HepG2 (cell line): Measurements from ENCODE around the gene GPM6B. TPM values are rescaled to one million over a fixed set of nuclear protein-coding genes. Genes with fewer than 3 reads are reported as not detected.

ENCODE experiments used
- GATAD1 ChIP-seq: IDR thresholded peaks from 2 replicates; pipeline ENCODE4 v1.6.1; 2016; ENCODE audit warnings: missing genetic modification reagents, missing compliant biosample characterization
- GLI4 ChIP-seq: sonication (generic); formaldehyde crosslinking; IDR thresholded peaks from 2 replicates; pipeline ENCODE4 v1.5.1; 2020; ENCODE audit warnings: missing genetic modification reagents, mild to moderate bottlenecking, moderate library complexity, borderline replicate concordance
- GMEB1 ChIP-seq: sonication (generic); formaldehyde crosslinking; IDR thresholded peaks from 2 replicates; pipeline ENCODE4 v1.5.1; 2020; ENCODE audit warnings: missing genetic modification reagents, mild to moderate bottlenecking, borderline replicate concordance
- HDAC2 ChIP-seq: sonication (generic); formaldehyde crosslinking; IDR thresholded peaks from 2 replicates; pipeline ENCODE4 v1.4.0; 2020; ENCODE audit warnings: missing genetic modification reagents
- KDM5A ChIP-seq: fragments of 200-600 bp; sonication (generic); IDR thresholded peaks from 2 replicates; pipeline ENCODE4 v1.7.0; 2018; ENCODE audit warnings: antibody characterized with exemption, mild to moderate bottlenecking, low read length, borderline replicate concordance
- KDM5B ChIP-seq: sonication (generic); formaldehyde crosslinking; IDR thresholded peaks from 2 replicates; pipeline ENCODE4 v1.4.0; 2020; ENCODE audit warnings: missing genetic modification reagents, mild to moderate bottlenecking, borderline replicate concordance
- KMT2B ChIP-seq: IDR thresholded peaks from 2 replicates; pipeline ENCODE4 v1.6.1; 2016; ENCODE audit warnings: missing genetic modification reagents, missing compliant biosample characterization
- RFX1 ChIP-seq: fragments of 450-650 bp; IDR thresholded peaks from 2 replicates; pipeline ENCODE4 v1.6.1; 2017
- SIN3A ChIP-seq: IDR thresholded peaks from 2 replicates; pipeline ENCODE4 v1.6.1; 2011; ENCODE audit warnings: low read depth, mild to moderate bottlenecking, control low read depth, low read length, borderline replicate concordance
- SRSF9 ChIP-seq: fragments of 200-400 bp; formaldehyde crosslinking; IDR thresholded peaks from 2 replicates; pipeline ENCODE4 v1.6.1; 2018; ENCODE audit warnings: borderline replicate concordance, mild to moderate bottlenecking, low read depth, low read length; ENCODE audit not compliant: insufficient read depth, poor library complexity, severe bottlenecking
- USF2 ChIP-seq, 2 experiments: sonication (generic) in 1 of 2; formaldehyde crosslinking in 1 of 2; IDR thresholded peaks; 2 replicates each; pipeline versions ENCODE4 v1.5.1 to v1.6.1; 2011 to 2020; ENCODE audit warnings: borderline replicate concordance in 1 of 2, low read depth in 1 of 2, low read length in 1 of 2, mild to moderate bottlenecking in 1 of 2, missing genetic modification reagents in 1 of 2, moderate library complexity in 1 of 2
- ZFP91 ChIP-seq: sonication (generic); formaldehyde crosslinking; IDR thresholded peaks from 2 replicates; pipeline ENCODE4 v1.9.0; 2022; ENCODE audit warnings: missing genetic modification reagents, mild to moderate bottlenecking, borderline replicate concordance
- ZNF232 ChIP-seq: sonication (generic); formaldehyde crosslinking; IDR thresholded peaks from 2 replicates; pipeline ENCODE4 v1.4.0; 2020; ENCODE audit warnings: missing genetic modification reagents, borderline replicate concordance
- ZNF329 ChIP-seq: sonication (generic); formaldehyde crosslinking; IDR thresholded peaks from 2 replicates; pipeline ENCODE4 v1.9.0; 2021; ENCODE audit warnings: low read depth, mild to moderate bottlenecking, missing genetic modification reagents
- ZNF367 ChIP-seq: sonication (generic); formaldehyde crosslinking; IDR thresholded peaks from 2 replicates; pipeline ENCODE4 v1.4.0; 2020; ENCODE audit warnings: missing genetic modification reagents, borderline replicate concordance
- ZNF563 ChIP-seq: sonication (generic); formaldehyde crosslinking; IDR thresholded peaks from 2 replicates; pipeline ENCODE4 v1.8.0; 2022; ENCODE audit warnings: mild to moderate bottlenecking, moderate library complexity, missing genetic modification reagents
- ZNF776 ChIP-seq: sonication (generic); formaldehyde crosslinking; IDR thresholded peaks from 2 replicates; pipeline ENCODE4 v1.4.0; 2020; ENCODE audit warnings: mild to moderate bottlenecking, missing genetic modification reagents
- polyA plus RNA-seq, 8 experiments: library from polyadenylated mRNA; depleted of rRNA in 3 of 8; stranded (reverse) in 7 of 8; unstranded in 1 of 8; fragments of >200 nt; fragmentation: Illumina TruSeq in 4 of 8; extraction: Trizol in 4 of 8; gene quantifications; 2 replicates each; pipeline versions ENCODE4 v1.2.1 to v1.2.3, GENCODE V29; 2011 to 2016; ENCODE audit warnings: low read depth in 4 of 8, missing spikeins in 1 of 8, mixed read lengths in 1 of 8; ENCODE audit not compliant: insufficient read depth in 1 of 8
- total RNA-seq, 5 experiments: library from RNA; depleted of rRNA; stranded (reverse); fragments of >200 nt; fragmentation: Illumina TruSeq; extraction: Trizol; gene quantifications; 2 replicates each; pipeline ENCODE4 v1.2.3, GENCODE V29; 2016; ENCODE audit warnings: low read depth in 1 of 5
- TF ChIP-seq, protein P1 (sequence below): sonication (generic); formaldehyde crosslinking; IDR thresholded peaks from 2 replicates; pipeline ENCODE4 v1.5.1; 2020; ENCODE audit warnings: mild to moderate bottlenecking, missing genetic modification reagents

The GPM6B gene
- total and polyA plus RNA-seq, 2 of the 13 experiments (the other 11 are each of a cell fraction or from before 2014, with no cell fraction given), result not detected

DNA sequence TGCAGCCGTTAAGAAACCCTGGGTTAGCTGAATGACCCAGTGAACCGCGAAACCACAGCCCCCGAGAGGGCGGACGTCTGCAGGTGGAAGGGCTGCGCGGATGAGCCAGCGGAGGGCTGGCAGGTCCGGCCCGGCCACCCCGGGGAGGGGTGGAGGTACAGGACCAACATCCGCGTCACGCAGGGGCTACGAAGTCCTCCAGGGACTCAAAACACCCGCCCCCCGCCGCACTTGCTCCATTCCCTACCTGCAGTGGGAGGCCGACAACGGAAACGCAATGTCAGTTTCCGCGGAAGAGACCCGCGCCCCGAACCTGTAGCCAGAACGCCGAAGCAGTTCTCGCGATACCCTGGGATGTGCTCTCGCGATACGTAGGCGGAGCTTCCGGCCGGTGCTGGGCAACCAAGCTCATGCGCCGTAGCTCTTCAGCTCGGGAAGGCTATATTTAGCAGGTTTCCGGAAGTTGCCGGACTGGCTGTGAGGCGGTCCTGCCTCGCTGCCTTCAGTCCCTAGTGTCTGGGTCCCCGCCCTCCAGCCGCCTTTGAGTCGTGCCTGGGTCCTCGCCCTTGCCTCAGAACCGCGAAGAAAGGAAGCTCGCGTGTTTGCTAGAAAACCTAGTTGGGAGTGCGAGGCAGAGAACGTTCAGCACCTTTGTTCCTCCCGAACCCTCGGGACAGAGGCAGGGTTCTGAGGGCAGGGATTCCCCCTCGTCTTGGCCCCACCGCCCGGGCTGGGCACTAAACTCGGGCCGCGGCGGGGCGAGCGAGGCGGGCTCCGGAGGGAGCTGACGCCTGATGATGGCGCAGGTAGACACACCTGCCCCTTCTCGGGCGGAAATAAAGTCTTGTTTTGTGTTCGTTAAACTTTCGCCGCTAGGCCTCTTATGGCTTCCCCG lies 82.4 kb downstream of the GPM6B start, which contains the start of the genes OFD1 and TRAPPC2 (continued):
- TF ChIP-seq GLI4 (CRISPR knock-in tag) (0 out of 2 replicates have a peak, but pooled peaks have one; percentile 14), ZFP91 (CRISPR knock-in tag) (peak; percentile 51; the same call in 1 of the 2 replicates), USF2 (IDR thresholded peaks at IDR 0.05; ENCODE audit: low read depth, low read length) (no peak), USF2 (CRISPR knock-in tag; IDR thresholded peaks at IDR 0.05; ENCODE audit: borderline replicate concordance) (peak; percentile 58; the same call in 1 of the 2 replicates), RFX1 (peak; percentile 32; the same call in 1 of the 2 replicates), KDM5A (peak; percentile 71; the same call in 1 of the 2 replicates), KMT2B (CRISPR knock-in tag) (peak; percentile 67; the same call in 1 of the 2 replicates), SIN3A (peak; percentile 41; the same call in 1 of the 2 replicates), HDAC2 (CRISPR knock-in tag) (peak; percentile 42; the same call in 1 of the 2 replicates), GMEB1 (peak; percentile 35; the same call in 1 of the 2 replicates), ZNF776 (CRISPR knock-in tag) (0 out of 2 replicates have a peak, but pooled peaks have one; percentile 24), KDM5B (CRISPR knock-in tag) (peak; percentile 51; the same call in 1 of the 2 replicates), ZNF563 (0 out of 2 replicates have a peak, but pooled peaks have one; percentile 42), ZNF367 (CRISPR knock-in tag) (no peak), GATAD1 (peak; percentile 81), ZNF232 (CRISPR knock-in tag) (no peak), SRSF9 (no peak), ZNF329 (CRISPR knock-in tag) (no peak)
- TF ChIP-seq, protein P1, sequence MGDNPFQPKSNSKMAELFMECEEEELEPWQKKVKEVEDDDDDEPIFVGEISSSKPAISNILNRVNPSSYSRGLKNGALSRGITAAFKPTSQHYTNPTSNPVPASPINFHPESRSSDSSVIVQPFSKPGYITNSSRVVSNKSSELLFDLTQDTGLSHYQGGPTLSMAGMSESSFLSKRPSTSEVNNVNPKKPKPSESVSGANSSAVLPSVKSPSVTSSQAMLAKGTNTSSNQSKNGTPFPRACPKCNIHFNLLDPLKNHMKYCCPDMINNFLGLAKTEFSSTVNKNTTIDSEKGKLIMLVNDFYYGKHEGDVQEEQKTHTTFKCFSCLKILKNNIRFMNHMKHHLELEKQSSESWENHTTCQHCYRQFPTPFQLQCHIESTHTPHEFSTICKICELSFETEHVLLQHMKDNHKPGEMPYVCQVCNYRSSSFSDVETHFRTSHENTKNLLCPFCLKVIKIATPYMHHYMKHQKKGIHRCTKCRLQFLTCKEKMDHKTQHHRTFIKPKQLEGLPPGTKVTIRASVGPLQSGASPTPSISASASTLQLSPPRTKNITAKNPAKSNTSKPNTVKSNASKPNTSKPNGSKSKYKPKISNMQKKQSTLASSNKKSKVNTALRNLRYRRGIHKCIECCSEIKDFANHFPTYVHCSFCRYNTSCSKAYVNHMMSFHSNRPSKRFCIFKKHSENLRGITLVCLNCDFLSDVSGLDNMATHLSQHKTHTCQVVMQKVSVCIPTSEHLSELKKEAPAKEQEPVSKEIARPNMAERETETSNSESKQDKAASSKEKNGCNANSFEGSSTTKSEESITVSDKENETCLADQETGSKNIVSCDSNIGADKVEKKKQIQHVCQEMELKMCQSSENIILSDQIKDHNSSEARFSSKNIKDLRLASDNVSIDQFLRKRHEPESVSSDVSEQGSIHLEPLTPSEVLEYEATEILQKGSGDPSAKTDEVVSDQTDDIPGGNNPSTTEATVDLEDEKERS (CRISPR knock-in tag), result 0 out of 2 replicates have a peak, but pooled peaks have one; percentile 42
